Measurements from ENCODE around the gene RTN4.

Gene RTN4

DNA sequence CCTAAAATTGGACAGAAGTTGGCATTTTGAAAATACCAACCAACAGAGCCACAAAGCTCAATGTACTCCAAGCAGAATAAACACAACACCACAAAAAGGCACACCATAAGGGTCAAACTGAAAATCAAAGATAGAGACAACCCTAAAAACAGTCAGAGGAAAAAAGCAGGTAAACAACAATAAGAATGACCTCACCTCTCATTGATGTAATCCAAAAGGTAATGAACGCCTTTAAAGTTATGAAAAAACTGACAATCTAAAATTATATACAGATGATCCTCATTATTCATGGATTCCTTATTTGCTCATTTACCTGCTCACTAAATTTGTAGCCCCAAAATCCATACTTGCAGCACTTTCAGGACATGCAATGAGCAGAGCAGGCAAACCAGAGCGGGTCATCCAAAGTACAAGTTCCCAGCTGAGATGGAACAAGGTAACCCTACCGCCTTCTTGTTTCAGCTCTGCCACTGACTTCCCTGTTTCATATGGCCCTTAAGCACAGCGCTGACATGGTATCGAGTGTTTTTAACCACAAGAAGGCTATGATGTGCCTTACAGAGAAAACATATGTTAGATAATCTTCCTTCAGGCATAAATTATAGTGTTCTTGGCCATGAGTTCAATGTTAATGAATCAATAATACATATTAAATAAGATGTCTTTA lies 17.0 kb downstream of the RTN4 start:
- peak; percentile 75 to 86 for DNase-seq

GRCh38 chr2:55031505-55031904 lies 18.7 kb downstream of the RTN4 start:
- DNase-seq: no peak

- DNase-seq: no peak
Observed at GRCh38 chr2:55030766-55031165, 19.5 kb downstream of the RTN4 start.

DNA sequence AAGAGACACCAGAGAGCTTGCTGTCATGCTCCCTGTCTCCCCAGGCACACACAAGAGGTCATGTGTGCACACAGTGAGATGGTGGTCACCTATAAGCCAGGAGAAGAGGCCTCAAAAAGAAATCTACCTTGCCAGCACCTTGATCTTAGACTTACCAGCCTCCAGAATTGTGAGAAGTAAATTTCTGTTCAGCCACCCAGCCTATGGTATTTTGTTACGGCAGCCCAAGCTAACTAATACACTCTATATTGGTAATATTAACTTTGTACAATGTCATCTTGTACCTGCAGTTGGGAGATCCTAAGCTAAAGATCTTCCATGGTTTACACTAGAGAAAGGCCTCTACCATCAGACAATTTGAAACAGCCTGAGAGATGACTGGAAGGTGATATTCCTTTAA lies 21.2 kb downstream of the RTN4 start:
- DNase-seq: no peak

DNA sequence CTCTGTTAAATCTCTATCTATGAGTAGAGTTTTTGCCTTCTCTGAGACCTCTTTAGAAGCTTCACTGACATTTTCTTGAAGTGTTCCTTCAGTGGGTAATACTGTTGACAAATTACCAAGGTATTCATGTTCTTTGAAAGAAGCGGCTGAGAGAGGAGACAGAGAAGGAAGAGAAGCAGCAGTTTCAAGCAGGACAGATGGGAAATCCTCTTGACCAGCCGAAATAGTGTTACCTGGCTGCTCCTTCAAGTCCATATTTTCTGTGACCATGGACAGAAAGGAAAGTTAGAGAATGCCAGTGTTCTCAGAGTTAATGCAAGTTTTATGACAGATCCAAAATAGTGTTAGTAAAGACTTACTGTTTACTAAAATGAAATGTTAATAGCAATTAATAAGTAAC lies 23.0 kb downstream of the RTN4 start:
- DNase-seq: no peak

- peak; percentile 14 to 28 for DNase-seq
Observed at GRCh38 chr2:55026202-55026601, 24.0 kb downstream of the RTN4 start.

DNA sequence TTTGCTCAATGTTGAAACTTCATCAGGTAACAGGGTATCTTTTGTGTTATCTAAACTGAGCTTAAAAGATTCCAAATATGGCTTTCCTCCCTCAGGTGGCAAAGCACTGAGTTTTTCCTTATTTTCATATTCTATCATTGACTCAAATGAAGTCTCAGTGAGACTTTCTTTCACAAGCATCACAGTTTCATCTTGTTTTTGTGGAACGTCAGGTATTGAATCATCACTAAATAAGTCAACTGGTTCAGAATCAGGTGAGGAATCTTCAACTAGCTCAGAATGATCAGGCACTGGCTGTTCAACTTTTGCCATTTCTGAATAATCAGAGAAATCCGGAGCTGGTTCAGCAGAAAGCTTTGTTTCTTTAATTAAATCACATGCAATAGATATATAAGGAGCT lies 24.6 kb downstream of the RTN4 start:
- DNase-seq: no peak

GRCh38 chr2:55025082-55025481 lies 25.2 kb downstream of the RTN4 start:
- DNase-seq: no peak

DNA sequence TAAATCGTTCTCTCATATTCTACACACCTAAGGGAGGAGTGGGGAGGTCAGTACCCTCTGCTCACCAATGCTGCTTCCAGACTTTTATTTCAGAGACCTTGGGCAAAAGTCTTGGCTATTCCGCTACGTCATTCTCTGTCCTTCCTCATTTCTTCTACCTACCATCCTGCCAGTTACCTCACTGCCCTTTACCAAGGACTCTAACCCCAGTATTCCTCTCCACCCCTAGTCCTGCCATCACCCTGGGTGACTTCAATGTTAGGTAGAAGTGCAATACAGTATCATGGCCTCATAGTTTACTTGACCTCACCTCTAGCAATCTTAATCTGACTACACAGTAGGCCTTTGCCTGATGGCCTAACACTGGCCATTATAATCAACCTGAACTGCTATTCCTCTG lies 27.8 kb downstream of the RTN4 start:
- no peak for DNase-seq

DNA sequence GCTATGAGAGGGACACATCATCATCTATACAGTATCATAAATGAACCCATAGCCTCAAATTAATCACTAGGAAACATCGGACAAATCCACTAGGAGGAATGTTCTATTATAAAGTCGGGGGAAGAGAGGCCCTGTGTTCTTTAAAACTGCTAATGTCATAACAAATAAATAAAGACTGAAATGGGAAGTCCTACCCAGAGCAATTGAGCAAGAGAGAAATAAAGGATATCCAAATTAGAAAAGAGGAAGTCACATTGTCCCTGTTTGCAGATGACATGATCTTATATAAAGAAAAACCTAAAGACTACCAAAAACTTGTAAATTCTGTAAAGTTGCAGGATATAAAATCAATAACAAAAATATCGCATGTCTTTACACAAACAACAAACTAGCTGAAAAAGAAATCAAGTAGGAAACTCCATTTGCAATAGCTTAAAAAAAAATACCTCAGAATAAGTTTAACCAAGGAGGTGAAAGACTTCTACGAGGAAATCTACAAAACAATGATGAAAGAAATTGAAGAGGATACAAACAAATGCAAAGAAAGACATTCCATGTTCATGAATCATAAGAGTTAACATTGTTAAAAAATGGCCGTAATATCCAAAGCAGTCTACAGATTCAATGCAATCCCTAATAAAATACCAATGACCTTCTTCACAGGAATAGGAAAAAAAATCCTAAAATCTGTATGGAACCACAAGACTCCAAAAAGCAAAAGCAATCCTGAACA lies 30.6 kb downstream of the RTN4 start:
- peak; percentile 88 to 93 for DNase-seq

DNA sequence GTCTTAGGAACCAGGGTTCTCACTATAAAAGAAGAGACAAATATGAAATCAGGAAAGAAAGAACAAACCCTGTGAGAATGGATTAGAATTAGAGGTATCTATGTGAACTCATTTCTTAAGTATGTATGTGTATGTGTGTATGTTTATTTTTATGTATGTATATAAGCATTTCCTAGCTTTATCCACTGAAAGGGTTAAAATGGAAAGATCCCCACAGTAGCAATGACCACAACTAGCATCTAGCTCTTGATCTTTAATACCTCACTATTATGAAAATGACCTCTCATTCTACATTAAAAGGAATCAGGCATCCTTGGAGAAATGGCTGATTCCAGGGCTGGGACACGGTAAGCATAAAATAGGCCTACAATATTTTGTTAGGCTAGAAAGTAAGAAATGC lies 31.6 kb downstream of the RTN4 start:
- DNase-seq: no peak

DNA sequence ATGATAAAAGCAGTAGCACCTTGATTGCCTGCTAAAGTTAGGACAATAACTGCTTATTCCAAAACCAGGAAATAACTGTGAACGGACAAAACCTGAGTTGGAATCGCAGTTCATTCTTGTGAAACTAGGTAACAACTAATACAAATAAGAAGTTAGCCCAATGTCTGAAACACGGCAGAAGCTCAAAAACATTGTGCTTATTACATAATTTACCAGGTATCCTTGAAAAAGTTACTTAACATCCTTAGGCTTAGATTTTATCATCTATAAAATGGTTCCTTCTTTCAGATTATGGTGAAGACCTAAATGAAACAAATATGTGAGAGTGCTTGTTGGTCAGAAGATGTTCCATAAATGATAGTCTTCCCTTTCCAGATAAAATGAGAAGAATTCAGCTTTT lies 32.4 kb downstream of the RTN4 start:
- no peak for DNase-seq

DNA sequence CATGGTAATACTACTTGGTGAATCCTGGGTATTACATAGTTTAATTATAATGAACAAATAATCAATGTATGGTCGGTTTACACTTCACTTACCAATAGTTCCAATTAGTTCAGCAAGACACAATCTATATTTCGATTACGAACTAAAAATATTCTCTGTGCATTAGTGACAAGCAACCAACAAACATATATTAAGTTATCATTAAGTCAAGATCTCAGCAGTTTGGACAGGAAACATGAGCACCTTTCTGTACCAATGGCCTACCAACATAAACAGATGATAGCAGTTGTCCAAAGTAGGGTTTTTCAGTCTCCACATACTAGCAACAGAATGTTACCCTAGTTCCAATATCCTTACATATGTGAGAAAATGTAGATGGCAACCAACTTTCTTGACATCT lies 32.8 kb downstream of the RTN4 start:
- DNase-seq: no peak

DNA sequence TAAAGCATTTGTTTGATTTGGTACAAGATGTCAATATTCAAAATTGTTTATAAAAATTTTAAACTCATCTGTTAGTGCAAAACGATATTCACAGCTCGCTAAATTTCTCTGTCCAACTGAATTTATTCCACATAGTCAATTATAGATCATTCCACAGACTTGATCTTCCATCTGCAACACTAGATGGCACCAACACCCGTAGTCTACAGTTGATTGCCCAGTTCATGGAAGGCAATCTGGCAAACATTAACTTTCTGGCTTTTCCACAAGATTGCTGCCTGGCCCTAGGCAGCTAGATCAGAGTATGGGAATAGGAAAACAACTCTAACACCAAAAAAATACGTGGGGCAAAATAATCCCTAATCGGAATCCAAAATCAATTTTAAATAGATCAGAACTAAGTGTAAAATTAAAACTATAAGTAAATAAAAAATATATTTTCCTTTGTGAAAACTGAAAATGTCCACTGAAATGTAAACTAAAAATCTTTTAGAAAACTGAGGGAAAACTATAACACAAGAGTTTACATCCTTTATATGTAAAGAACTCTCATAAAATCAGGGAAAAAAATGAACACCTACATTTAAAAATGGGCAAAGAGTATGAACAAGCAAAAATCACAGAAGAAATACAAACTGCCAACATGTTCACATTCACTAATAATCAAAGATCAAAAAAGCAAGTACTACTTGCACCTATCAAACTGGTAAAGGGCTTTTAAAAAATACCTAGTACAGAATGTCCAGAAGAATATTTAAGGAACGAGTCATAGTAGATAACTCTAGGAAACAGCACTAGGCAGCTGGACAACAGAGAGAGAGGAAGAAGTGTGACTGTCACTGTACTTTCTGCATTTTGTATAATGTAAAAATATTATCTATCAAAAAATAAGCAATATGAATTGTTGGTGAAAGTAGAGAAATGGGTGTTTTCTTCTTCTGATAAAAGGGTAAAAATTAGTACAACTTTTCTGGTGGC lies 35.0 kb downstream of the RTN4 start:
- DNase-seq: peak; percentile 46 to 65

DNA sequence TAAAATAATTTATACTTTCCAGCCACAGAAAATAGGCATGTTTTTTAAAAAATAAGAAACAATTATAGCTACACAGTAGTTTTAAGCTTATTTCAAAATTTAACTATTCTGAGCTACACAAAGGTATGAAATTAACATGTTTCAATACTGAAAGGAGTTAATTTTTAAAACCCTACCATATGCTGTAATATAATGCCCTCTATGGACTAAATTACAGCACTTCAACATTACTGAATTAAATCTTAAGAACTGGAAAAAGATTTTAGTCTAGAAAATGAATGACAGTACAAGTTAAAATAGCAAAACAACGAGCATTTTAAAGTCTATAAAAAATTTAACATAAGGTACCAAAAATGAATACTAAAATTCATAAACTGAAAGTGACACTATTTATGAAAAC lies 36.3 kb downstream of the RTN4 start:
- DNase-seq: peak; percentile 10 to 42

DNA sequence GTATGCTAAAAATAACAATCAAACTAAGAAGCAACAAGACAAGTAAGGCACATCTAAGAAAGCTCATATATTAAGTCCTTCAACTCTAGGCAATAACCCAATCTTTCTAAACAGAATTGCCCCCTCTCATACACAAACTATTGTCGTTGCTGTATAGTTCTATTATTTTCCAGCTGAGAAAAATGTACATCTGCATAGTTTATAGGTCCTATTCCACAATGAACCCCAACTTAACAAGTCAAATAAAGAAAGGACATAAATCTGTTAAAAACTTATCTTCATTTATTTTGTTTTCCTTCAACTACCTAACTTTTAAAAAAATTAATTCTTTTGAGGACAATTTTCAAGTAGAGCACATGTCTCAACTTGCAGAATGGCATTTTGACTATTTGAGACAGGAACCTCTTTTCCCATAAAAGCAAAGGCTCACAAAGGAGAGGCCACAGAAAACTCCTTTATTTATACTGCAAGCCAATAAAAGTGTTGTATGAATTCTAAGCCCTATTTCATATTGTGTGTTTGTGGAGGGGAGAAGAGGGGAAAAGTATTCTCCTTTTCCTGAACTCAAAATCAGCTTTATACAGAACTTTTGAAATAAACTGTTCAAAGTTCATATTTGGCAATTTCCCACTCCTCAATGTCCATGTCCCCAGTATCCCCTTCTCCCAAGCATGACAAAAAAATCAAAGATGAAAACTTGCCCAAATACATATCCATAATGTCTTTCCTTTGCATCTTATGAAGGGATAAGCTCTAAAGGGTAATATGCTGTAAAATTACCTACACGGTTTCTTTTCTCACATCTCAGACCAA lies 37.4 kb downstream of the RTN4 start:
- no peak for DNase-seq

- DNase-seq: no peak
Observed at GRCh38 chr2:55011831-55012671, 38.2 kb downstream of the RTN4 start.

- peak; percentile 10 to 19 for DNase-seq
Observed at GRCh38 chr2:55010915-55011314, 39.3 kb downstream of the RTN4 start.

GRCh38 chr2:55010149-55010591 lies 40.1 kb downstream of the RTN4 start:
- DNase-seq: peak; percentile 27 to 54

DNA sequence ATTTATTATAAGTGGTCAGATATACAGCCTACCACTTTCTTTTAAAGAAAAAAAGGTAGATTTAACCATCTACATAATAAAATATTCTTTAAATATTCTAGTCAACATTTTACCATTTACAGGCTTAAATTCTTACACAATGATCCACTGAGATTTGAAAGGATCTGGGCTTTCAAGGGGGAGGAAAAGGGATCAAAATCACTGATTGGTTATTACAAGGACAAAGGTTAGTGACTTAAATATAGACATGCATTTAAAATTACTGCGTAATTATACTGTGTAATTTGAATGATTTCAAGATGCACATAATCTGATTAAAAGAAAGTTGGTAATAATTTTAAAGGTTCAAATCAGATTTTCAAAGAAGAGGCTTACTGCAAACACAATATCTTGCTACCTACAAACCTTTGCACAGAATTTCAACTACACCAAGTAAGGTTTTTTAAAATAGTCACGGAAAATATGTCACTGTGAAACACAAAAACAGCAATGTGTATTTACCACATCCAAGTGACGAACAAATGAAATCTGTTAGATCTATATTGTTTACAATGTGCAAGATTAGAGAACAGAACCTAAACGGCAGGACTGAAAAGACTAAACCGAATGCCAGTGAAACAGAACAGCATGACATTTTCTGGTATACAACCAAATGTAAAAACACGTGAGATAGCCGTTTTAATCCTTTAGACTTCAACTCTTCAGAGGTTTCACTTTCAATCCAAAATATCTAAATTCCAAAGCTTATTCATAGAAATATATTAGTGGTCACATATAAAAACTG lies 40.8 kb downstream of the RTN4 start:
- DNase-seq: no peak

DNA sequence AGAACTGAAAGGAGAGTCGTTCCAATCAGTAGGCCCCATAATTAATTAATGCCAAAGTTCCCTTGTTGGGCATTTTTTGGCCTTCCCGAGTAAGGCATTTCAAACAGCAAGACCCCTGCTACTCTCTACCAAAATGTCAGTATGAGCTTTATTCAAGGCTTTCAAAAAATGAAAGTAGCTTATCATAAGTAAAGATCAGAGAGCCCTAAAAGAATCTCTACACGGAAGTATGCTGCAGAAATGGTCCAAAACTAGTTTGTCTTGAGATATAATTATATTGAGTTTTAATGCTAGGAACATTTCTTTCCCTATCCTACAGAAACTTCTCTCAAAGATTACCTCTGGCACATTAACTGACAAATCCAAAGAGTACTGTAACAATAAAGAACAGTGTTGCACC lies 43.9 kb downstream of the RTN4 start:
- no peak for DNase-seq
